Effector CD4-positive, alpha-beta T cell (primary cell): ENCODE results near the gene NLRP2B. TPM values are rescaled to one million over a fixed set of nuclear protein-coding genes. Genes with fewer than 3 reads are reported as not detected.
"Not testable (repeated sequence)": the region's sequence is repeated elsewhere in the genome, so short reads cannot be mapped to it uniquely, and the experiment has no call there.

ENCODE experiments used
- DNase-seq: peaks from one replicate; pipeline ENCODE4 v3.0.0-alpha.2; 2020
- total RNA-seq: gene quantifications from one replicate; lab custom pipeline; 2026; lab: John Stamatoyannopoulos, UW

NLRP2B gene
- total RNA-seq: not detected

DNA sequence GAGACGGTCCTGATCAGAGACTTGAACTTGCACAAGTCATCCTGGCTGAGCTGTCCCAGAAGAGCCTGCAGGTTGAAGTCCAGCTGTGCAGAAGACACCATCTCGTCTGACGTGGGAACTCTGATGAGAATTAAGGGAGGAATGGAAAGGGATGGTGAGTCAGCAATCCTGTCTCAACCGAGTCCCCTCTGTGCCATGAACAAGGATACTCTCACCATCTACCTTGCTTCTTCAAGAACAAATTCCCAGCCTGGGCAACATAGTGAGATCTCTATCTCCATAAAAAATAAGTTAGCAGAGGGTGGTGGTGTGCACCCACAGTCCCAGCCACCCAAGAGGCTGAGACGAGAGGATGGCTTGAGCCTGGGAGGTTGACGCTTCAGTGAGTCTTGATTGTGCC lies at the start of gene NLRP2B:
Gene NLRP2B, minus strand, starts transcription at position 101 of the 400 bp plus-strand sequence.
- DNase-seq: no peak

DNA sequence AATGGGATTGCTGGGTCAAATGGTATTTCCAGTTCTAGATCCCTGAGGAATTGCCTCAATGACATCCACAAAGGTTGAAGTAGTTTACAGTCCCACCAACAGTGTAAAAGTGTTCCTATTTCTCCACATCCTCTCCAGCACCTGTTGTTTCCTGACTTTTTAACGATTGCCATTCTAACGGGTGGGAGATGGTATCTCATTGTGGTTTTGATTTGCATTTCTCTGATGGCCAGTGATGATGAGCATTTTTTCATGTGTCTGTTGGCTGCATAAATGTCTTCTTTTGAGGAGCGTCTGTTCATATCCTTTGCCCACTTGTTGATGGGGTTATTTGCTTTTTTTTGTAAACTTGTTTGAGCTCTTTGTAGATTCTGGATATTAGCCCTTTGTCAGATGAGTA lies 45.9 kb upstream of the NLRP2B start:
- not testable (repeated sequence) for DNase-seq

DNA sequence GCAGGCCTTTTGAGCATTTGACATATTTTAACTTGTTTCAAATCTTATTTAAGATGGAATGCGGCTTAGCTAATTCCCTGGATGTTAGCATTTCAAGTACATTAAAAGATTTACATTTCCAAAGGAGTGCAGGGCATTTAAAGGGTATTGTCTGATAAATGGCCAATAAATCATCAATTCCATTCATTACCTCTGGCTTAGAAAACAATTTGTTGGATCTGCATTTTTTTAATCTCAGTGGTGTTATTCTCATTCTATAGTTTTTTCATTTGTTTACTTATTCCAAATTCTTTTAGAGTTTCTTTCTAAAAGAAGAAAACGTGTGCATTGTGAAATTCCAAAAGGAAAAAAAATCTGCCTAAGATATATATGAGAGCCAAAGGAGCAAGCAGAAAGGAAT lies 1.3 kb upstream of the NLRP2B start:
- DNase-seq: no peak

DNA sequence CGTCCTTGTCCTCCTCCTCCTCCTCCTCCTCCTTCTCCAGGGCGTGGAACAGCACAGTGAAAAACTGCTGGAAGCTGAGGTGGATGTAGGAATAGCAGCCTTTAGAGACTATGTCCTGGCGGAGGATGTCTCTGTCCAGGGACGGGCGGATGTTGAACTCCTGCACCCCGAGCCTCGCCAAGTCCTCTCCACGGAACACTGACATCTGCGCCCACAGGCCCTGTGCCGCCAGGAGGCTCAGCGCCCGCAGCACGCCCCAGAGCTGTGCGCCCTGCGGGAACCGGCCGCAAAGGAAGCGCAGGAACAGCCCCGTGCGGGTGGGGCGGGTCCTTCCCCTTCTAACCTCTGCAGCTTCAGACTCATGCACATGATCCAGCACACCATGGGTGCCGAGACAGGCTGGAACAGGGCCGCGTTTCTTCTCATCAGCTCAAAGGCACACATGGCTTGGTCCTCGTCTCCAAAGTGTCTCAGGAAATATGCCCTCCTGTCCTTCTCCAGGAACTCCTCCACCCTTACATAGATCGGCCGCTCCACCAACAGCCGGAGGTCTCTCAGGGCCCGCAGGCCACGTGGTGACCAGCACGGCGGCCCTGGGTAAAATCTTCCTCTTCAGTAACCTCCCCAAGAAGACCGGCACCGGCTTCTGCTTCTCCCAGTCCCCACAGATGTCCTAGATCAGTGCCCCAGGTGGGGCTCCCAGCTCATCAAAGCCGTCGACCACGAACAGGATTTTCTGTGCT lies 1.2 kb downstream of the NLRP2B start:
- DNase-seq: no peak

DNA sequence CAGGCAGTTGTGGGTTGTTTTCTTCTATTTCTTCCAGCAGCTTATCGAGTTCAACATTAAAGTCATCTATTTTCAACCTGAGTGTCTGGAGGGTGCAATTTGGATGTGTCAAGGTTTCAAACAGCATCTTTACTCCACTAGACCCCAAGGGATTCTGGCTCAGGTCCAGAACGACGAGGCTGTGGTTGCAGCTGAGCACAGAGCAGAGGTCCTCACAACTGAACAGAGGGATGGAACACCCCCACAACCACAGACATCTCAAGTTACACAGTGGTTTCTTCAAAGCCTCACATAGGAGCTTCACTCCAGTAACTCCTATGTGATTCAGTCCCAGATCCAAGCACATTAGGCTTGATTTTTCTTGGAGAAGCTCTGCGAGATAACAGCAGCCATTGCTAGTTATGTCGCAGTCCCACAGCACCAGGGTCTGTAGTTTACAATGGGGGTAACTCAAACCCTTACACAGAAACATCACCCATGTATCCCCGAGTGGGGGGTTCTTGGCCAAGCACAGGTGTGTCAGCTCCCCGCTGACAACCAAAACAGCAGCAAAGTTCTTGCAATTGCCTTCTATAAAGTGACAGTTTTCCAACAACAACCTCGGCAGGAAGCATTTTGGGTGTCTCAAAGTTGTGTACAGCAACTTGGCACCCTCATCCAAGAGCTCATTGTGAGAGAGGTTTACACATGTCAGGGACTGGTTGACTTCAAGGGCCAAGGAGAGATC lies 2.8 kb downstream of the NLRP2B start:
- no peak for DNase-seq

DNA sequence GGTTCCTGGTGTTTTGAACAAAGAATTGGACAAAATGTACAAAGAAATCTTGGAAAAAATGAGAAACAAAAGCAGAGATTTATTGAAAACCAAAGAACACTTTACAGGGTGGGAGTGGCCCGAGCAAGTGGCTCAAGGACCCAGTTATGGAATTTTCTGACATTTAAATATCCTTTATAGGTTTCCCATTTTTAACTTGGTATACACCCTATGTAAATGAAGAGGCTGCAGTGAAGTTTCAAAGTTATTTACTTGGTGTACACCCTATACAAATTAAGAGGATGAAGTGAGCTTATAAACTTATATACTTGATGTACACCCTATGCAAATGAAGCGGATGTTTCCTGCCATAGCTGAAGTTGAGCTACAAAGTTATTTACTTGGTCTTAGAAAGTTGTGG lies 4.7 kb downstream of the NLRP2B start:
- no peak for DNase-seq

DNA sequence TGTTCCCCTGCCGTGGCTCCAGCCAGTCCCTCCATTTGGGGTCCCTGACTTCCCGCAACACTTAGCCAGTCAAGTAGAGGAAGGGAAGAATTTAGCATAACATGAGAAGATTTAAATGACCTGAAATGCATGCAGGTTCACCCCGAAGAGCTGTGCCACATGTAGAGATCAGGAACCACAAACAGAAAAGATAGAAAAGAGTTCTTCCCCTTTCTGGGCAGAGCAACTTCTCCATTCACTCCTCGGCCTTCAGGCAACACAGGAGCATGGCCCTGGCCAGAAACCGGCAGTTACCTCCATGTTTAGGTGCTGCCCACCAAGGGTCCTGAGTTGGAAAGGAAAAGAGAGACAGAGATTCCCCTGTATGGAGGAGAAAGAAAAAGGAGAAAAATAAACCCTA lies 5.2 kb downstream of the NLRP2B start:
- DNase-seq: no peak

DNA sequence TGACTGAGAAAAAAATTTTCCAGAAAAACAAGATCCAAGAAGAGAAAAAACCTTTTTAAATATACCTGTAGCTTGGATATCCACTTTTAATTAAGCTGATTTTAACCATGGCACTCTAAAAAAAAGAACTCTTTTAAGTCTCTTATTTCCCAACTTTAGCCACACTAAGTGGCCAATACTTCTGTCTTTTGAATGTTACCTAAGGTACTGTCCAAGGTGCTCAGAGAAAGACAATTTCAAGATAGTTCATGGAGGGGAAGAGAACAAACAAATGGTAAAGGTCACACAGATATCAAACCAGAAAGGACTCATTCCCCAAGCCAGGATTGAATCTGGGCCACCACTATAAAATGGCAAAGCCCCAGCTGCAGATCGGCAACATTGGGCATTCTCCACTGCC lies 10.1 kb downstream of the NLRP2B start:
- DNase-seq: no peak

DNA sequence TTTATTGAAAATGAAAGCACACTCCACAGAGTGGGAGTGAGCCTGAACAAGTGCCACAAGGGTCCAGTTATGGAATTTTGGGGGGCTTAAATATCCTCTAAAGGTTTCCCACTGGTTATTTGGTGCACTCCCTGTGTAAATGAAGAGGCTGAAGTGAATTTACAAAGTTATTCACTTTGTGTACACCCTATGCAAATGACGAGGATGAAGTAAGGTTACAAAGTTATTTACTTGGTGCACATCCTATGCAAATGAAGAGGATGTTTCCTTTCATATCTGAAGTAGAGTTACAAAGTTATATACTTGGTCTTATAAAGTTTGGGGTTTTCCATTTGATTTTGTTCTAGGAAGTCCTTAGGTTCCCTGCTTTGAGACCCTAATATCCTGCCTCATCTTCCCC lies 13.1 kb downstream of the NLRP2B start:
- DNase-seq: no peak

DNA sequence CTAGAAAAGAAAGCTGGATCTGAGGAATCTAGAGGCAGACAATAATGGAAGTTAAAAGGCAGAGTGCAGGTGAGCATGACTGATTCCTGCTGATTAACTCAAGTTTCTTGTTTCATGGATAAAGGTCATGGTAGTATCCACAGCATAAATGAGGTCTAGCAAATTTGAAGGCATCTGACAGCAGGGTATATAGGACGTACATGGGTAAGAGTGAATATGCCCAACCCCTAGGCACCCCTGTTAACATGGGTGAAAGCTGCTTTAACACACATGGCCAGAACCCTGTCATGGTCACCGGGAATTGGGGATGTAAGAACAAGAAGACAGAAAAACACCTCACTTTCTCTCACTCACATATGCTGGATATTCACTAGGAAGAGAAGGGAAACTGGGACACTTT lies 25.0 kb downstream of the NLRP2B start:
- DNase-seq: no peak

DNA sequence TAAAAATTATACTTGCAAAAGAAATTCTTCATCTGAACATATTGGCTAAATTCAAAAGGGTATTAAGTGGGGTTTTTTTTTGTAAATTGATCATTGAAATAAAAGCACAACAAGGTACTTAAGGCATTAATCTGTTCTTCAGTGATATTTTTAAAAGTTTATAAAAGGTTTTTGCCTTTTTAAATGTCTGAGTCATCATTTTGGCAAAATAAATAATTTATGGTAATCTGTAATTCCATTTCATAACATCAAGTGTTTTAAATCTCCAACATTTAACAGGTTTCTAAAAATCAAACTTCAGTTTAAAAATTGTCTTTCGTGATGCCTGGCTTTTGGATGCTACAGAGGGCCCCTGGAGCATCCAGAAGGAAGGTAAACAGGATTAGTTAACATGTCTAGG lies 27.4 kb downstream of the NLRP2B start:
- DNase-seq: no peak

DNA sequence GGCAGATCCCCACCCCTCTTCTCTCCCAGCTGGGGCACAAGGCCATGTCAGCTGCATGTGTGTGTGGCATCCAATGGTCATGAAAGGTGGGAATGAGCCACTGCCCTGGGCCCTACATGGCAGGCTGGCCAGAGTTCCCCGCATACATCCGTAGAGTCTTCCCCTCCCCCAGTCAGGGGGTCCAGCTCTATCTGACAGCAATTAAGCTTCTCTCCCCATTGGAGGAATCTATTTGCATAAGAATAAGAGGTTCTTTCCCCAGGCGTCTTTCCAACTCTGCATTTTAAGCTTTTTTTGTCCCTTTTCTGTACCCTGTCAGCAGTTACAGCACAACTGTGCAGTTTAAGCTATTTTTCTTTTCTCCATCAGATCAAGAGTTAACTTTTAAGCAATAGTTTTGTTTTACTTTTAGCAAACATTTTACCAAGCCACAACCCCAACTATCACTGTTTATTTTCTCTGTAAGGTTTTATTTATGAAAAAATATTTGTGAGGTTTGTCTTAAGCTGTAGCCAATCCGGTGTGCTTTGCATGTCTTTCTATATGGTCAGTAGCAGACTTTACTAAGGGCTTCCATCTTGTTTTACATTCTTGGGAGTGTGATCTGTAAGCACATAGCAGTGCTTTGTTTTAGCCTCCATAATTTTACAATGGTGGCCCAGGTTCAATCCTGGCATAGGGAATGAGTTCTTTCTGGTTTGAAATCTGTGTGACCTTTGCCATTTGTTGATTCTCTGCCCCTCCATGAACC lies 28.7 kb downstream of the NLRP2B start:
- no peak for DNase-seq

DNA sequence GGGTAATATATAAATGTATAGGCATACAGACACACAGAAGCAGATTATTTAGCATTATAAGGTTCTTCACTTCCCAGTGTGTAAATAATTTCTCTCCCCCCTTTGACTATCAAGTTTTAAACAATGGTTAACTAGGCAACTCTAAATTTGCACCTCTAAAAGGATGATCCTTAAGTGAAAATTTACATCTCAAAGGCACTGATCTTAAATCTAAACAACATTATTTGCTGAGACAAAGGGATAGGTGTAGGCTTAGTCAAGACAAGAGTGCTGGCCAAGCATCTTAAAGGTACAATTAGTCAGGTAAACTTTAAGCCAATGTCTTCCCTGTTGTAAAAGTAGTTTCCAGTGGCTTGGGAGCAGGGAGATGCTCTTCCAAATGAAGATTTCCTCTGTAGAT lies 33.0 kb downstream of the NLRP2B start:
- DNase-seq: no peak

DNA sequence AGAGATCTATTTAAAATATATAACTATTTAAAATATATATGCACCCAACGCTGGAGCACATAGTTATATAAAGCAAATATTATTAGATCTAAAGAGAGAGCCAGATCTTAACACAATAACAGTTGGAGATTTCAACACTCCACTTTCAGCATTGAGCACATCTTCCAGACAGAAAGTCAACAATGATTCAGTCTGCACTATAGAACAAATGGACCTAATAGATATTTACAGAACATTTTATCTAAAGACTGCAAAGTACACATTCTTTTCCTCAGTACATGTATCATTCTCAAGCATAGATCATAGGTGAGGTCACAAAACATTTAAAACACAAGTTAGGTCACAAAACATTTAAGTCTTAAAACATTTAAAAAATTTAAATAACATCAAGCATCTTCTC lies 36.4 kb downstream of the NLRP2B start:
- DNase-seq: no peak

DNA sequence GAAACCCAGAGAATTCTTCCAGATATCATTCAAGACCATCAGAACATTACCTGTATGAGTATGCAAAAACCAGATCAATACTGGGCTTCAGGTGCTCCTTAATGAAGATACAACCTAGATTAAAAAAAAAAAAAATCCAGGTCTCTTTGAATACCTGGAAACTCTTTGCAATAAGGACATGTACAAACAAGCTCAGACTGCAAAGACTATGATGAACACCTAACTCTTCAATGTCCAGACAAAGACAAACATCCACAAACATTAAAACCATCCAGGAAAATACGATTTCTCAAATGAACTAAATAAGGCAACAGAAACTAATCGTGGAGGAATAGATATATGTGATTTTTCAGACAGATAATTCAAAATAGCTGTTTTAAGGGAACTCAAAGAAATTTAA lies 38.7 kb downstream of the NLRP2B start:
- no peak for DNase-seq

DNA sequence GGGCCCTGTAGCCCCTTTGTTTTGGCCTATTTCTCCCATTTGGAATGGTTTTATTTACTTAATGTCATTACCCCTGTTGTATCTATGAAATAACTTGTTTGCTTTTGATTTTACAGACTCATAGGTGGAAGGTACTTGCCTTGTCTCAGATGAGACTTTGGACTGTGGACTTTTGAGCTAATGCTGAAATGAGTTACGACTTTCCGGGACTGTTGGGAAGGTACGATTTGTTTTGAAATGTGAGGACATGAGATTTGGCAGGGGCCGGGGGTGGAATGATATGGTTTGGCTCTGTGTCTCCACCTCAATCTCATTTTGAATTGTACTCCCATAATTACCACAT lies 39.4 kb downstream of the NLRP2B start:
- DNase-seq: no peak

DNA sequence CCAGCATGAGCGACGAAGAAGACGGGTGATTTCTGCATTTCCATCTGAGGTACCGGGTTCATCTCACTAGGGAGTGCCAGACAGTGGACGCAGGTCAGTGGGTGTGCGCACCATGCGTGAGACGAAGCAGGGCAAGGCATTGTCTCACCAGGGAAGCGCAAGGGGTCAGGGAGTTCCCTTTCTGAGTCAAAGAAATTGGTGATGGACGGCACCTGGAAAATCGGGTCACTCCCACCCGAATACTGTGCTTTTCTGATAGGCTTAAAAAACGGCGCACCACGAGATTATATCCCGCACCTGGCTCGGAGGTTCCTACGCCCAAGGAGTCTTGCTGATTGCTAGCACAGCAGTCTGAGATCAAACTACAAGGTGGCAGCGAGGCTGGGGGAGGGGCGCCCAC lies 50.6 kb downstream of the NLRP2B start:
- DNase-seq: not testable (repeated sequence)
